NCI-H1436 treated with DMSO at 0.1 percent for 48 hours (cell line): ENCODE data around the gene GRK3.

Experiments used
- DNase-seq: peaks from one replicate; lab custom pipeline; 2025; lab: John Stamatoyannopoulos, UW

Gene GRK3

DNA sequence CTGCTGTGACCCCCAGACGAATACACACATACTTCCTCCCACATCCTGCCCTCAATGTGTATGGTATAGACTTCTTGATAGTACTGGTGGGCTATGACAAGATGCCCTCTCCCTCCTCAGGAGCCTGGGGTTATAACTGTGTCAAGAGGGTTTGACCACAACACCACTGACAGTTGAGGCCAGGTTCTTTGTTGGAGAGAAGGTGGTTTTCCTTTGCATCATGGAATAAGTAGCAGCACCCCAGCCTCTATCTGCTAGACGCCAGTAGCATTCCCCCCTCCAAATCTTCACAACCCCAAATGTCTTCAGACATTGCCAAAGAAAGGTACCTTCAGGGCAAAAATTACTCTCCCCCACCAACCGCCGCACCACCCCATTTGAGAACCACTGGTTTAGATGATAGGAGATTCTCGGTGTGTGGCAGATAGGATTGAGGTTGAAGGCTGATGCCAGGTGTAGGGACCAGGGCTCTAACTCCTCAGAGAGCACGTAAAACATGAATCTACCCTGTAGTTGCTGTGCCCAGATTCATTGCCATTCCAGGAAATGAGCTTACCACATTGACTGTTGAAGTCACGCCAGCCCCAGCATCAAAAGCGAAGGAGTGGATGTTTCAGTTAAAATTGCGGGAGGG is 172.0 kb downstream of the GRK3 start:
- no peak for DNase-seq

DNA sequence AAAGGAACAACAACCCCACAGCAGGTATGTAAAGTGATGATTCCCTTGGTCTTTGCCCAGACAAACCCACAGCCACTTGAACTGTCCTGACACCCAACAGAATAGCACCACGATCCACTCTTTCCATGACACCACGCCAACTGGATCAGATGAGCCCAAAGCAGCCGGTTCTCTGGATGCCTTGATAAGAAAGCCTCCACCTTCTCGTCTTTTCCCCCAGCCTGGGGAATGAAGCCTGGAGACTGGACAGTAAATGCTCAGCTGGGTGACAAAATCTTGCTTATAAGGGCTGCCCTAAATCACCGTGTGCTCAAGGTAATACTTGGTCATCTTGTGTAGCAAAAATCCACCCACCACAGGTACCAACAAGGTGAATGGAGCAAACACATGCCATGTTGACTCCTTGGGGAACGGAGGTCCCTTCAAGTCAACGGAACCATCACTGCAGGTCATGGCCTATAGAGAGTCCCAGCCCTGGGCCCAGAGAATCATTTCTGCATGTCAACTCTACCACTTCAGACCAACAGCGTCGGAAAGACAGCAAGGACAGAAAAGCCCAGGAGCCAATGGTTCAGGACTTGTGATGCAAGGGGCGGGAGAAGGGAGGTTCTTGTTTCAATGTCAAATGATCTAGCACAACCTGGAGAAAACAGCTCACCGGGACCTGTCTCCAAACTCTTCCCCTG is 175.3 kb downstream of the GRK3 start:
- no peak for DNase-seq

DNA sequence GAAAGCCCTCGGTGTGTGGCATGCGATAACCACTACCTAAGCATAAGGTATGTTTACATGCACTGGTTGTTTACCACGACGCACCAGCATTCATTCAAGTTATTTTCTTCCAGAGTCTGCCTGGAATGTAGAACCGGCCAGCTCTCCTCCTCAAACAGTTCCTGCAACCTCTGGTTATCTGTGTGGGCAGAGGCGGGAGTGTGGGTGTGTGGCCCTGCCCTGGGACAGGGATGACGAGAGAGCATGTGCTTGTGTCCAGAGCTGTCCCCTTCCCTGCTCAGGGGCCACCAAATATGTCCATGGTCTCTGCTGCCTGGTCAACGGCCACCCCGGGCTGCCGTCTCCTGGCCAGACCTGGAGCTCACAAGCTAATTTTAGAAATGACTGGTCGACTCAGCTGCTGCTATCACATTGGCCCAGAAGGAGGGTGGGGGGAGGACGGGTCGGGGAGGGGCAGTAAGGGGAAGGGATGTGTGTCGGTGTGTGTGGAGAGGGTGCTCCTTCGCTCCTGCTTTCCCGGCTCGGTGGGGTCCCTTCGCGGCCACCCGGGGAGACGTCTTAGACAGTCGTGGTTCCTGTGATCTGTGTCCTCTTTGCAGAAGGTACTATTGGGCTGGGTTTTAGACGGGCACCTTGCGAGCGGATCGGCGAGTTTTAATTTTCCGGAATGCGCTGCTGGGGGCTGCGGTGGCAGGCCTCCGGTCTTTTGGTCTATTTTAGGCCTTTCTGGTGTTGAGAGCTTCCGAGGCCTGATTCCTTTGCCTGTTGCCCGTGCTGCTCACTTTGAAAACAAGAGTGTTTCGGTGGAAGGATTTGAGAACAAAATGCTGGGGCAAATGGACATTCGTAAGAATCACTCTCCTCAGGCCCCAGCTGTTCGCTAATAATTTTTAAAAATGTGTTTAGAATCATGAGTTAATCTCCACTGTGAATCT is 177.5 kb downstream of the GRK3 start, which contains the start of gene MYO18B:
Gene MYO18B, plus strand, starts transcription at position 497 of the 935 bp plus-strand sequence. CDS start 18,905 bp downstream, outside the sequence.
- no peak for DNase-seq

DNA sequence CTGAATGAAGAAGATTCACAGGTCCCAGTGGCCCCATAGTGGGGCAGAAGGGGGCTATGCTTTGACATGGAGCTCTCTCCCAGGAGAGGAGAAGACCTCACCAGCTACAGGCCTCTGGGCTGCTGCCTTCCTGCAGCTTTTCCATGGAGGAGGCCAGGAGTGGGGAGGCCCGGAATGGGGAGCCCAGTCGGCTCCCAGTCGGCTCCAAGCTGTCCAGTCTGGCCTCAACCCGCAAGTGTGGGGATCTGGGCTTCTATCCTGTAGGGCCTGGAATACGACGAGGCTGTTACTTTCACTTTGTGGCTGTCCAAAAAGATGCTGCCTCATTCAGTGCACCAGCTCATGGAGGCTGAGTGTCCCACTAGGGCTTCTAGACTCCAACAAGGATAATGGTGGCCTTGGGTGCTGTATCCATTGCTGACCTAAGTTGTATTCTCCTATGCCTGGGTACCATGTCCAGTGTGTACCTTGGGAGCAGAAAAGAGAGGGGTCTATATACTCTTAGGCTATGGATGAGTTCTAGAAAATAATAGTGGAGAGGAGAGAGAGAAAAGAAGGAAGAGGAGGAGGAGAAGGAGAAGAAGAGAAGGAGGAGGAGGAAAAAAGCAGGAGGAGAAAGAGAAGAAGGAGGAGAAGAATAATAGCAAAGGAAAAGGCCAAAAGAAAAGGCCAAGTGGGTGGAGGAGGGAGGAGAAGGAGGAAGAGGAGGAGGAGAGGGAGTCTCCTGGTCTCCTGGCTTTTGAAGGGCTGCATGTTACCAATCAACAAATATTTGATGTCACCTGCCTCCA is 178.6 kb downstream of the GRK3 start:
- no peak for DNase-seq

DNA sequence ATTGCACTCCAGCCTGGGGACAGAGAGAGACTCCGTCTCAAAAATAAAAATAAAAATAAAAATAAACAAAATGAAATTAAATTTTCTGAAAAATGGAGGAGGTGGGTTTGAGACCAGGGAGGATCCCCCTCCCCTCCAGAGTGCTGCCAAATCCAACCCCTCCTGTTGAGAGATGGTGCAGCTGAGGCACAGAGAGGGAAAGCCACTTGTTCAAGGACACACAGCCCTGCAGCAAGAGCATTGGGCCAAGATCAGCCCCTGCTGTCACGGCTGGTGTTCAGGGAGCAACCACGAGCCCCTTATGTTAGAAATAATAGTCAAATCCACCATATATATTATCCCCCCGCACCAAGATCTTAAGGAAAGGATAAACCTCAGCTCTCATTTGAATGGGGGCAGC is 180.2 kb downstream of the GRK3 start:
- DNase-seq: no peak

DNA sequence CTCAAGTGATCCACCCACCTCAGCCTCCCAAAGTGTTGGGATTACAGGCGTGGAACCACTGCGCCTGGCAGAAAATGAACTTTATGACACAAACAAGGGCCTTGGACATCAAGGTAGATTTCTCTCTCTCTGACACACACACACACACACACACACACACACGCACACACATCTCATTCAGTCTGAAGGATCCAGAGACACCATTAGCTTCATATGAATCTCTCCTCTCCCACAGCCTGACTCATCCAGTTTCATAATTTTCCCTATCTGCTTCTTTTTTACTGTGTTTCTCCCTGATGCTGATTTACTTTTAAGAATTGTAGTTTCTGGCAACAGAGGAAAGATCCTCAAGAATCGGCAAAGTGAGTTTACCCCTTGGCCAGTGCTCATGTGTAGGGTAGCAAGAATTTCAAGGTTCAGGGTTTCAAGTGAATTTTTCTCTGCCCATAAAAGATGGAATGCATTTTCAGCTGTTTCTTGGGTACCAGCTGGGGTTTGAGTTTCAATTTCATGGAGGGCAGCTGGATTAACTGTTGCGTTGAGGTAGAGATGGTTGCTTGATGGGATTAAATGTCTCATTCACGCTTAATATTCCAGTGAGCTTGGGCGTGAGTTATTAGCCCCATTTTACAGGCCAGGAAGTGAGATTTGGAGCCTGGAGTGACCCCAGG is 181.0 kb downstream of the GRK3 start:
- DNase-seq: no peak

DNA sequence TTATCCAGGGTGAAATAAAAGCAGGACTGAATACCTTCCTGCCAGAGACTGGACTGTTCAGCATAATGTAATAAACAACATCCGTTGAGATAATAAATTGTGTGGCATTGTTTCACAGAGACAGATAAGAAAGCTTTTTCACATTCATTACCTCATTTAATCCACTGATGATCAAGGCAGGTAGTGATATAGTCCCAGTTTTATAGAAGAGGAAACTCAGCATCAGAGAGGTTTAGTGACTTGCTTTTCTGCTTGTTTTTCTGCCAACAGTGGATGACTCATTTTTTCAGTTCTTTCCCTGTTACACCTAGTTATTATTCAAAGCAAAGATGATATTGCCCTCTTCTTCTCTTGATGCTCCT is 181.5 kb downstream of the GRK3 start:
- no peak for DNase-seq

DNA sequence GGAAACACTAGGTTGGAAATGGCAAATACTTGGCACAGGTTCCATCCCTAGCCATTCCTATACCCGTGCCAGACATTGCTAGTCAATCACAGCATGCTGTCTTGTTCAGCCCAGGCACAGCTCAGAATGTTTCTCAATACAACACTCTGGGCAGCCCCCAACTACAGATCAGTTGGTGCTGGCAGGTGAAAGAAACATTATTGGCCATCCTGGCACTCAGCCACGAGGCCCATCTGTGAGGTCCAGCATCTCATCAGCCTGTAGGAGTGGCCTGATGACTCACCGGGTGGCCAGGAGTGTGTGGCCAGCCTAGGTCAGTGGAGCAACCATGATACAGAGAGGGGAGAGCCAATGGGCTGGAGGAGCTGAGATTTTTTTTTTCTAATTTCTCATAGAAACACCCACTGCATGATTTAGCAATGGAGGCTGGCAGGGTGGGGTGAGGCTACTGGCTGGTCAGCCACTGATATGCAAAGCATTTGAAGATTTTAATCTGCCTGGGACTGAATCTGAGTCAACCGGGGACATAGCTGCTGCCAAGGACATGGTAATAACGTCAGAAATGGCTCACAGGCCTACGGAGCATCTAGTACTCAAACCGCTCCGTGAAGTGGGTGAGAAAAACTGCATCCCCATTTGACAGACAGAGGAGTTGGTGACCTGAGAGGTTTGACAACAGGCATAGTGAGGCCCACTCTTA is 182.9 kb downstream of the GRK3 start:
- DNase-seq: no peak

DNA sequence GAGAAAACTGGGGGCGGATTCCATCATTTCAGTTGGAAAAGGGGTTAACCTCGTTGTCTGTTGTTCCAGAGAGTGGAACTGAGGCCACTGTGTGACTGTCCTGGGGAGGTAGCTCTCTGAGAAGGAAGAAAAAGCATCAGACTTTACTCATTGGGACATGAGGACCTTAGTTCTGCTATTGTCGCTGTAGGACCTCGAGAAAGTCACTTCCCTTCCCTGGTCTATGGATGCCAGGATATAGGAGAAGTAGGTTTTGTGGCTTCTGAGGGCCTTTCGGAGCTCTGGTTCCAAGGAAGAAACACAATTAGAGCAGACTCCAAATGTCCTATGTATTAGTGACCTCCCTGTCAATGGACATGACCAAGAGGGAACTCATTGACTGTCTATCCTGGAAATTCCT is 183.7 kb downstream of the GRK3 start:
- no peak for DNase-seq

DNA sequence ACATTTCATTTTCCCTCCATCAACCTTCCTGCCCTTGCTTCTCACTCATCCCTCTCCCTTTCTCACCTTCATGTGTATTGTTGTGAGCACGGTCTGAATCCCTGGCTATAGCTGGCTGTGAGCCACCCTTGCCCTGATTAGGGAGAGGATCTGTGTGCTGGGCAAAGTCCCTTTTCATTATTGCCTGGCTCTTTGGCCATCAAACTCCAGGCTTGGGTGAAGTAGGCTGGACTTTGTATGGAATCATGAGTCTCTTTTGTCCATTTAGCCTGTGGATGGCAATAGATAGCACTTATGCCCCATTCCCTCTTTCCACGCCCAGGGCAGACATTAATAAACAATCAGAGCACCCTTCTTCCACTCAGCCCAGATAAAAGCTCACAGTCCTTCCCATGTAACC is 184.2 kb downstream of the GRK3 start:
- no peak for DNase-seq

DNA sequence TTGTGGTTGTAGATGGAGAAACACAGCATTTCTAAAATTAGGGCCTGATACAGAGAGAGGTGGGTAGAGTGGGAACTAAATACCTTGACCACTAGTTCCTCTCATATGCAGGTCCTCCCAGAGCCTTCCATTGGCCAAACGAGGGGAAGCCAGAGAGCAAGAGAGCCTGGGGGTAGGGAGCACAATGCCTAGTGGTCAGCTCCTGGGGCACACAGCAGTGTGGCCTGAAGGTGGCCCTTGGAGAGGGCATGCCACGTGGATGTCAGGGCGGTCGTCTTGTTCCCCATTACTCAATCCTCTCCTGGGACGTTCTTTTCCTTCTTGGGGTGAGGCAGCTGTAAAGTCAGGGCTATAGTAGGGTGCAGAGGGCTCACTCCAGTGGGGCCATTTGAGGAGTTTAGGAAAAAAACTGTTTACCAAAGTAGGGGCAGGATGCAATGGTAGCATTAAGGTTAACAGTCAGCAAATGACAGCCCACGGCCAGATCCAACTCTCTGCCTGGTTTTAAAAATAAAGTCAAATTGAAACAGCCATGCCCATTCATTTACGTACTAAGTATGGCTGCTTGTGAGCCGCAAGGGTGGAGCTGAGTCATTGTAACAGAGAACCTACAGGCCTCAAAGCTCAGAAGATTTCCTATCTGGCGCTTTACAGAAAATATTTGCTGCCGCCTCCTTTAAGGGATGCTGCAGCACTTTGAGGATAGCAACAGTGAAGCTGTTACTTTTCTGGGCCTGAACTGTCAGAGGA is 185.1 kb downstream of the GRK3 start:
- no peak for DNase-seq

DNA sequence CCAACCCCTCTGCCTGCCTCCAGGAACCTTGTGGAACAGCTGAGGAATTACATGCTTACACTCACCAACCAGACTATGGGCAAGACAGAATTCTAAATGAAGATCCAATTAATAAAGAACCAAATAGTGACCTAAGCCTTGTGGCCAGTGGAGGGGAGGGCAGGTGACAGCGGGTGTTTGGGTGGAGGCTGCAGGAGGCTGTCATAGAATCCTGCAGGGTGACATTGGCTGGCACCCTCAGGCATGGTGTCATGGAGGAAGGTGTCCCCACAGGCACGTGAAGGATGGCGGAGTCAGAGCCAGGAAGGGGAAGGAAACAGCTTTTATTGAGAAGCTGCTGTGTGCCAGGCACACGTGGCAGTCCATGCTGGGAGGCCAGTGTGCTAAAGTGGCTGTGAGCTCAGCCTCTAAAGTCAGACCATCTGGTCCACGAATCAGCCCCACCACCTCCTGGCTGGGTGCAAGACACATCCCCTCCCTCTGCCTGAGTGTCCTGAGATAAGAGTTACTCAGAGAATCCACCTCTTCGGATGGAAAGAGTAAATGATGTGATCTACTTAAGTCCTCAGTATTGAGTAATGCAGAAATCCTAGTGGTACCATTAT is 186.2 kb downstream of the GRK3 start:
- no peak for DNase-seq

DNA sequence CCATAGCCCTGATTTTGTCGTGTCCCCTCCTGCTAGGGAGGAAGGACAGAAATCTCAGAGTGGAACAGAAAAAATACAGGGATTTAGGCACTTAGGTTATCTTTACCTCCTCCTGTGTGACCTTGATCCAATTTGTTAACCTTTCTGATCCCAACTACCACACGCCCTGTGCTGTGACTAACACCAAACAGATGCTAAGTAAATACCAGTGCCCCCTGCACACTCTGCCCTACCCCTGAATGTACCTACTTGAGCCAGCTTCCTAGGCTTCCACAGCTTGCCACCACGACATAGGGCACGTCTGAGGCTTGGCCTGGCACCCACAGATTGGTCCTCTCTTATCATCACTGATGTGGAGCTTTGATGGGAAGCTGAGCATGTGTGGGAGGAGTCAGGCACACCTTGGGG is 186.7 kb downstream of the GRK3 start:
- no peak for DNase-seq

DNA sequence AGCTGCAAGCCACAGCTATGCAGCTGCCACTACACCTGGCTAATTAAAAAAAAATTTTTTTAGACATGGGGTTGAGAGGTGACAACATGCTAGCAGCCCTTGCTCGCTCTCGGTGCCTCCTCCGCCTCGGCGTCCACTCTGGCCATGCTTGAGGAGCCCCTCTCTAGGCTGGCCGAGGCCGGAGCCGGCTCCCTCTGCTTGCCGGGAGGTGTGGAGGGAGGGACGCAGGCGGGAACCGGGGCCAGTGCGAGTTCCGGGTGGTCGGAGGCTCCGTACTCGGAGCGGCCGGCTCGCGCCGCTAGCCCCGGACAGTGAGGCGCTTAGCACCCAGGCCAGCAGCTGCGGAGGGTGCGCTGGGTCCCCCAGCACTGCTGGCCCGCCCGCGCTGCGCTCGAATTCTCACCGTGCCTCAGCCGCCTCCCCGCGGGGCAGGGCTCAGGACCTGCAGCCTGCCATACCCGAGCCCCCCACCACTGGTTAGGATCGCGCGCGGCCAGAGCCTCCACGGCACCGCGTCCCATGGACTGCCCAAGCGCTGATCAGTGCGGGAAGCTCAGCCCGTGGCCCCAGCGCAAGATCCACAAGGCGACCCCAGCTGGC is 188.2 kb downstream of the GRK3 start:
- no peak for DNase-seq

DNA sequence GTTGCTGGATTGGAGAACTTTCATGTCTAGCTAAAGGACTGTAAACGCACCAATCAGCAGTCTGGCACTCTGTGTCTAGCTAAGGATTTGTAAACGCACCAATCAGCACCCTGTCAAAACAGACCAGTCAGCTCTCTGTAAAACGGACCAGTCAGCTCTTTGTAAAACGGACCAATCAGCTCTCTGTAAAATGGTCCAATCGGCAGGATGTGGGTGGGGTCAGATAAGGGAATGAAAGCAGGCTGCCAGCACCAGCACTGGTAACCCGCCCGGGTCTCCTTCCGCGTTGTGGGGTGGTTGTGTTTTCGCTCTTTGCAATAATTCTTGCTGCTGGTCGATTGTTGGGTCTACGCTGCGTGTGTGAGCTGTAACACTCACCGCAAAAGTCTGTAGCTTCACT is 188.8 kb downstream of the GRK3 start:
- DNase-seq: no peak

DNA sequence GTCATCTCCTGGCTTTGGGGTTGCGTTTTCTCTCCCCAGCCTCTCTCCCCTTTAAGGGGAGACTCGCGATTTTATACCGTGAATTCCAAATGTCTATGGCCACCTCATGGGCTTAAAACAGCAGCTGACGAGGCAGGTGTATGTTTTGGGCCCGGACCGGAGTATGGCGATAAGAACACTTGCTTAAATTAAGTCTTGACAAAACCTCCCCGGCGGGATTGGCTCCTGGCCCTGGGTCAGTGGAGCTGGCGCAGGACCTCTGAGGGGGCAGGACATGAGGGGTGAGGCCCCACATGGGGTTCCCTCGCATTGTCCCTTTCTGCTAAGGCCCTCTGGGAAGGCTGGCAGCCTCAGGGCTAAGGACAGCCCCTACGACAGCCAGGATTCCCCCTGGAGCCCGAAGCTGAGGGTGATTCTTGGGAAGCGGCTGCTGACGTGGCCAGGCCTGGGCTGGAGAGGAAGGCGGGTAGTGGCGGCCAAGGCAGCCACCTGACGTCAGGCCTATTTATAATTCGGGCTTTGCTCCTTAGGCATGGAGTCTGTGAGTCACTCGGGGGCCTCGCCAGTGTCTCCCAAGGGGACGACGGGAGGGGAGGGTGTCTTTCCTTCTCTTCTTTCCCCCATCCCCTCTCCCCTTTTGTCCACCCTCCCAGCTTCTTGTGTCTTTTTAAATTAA is 190.2 kb downstream of the GRK3 start:
- DNase-seq: no peak

DNA sequence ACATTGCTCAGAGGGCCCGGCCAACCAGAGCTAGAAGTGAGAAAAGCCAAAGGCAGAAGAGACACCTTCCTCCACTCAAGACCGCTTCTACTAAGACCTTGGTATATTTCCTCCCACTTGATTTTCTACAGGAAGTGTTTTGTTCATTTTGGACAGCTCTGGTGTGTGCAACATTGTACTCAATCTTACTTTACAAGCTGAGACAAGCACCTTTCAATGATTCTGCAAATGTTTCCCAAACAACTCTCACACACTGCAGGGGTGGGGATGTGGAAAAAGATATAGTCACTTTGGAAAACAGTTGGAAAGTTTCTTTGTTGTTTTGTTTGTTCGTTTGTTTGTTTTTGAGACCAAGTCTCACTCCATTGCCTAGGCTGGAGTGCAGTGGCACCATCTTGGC is 193.2 kb downstream of the GRK3 start:
- no peak for DNase-seq

DNA sequence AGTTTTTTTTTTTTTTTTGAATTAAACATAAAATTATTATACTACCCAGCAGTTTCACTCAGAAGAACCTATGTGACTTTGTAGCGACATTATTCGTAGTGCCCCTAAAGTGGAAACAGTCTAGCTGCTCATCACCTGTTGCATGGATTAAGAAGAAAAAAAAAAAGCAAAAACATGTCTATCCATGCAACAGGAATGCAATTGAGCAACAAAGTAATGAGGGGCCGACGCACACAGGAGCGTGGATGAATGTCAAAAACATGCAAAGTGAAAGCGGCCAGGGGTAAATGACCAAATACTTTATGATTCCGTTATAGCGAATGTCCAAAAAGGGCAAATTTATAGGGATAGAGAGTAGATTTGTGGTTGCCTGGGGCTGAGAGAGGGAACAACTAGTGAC is 193.8 kb downstream of the GRK3 start:
- DNase-seq: no peak

DNA sequence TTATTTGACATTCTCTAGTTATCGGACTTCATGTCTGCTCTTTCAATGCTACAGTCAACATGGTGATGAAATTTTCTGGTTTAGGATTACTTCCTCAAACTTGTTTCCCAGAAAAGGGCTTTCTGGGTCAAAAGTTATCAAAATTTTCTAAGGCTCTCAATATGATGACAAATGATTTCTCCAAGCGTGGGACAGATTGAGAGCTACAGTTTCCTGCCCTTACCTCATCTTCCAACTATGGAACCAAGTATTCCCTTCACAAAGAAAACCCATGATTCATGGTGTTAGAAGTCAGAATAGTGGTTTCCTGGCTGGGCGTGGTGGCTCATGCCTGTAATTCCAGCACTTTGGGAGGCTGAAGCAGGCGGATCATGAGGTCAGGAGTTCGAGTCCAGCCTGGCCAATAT is 195.4 kb downstream of the GRK3 start:
- DNase-seq: no peak
